ENCODE measurements around the gene REEP1.

DNA sequence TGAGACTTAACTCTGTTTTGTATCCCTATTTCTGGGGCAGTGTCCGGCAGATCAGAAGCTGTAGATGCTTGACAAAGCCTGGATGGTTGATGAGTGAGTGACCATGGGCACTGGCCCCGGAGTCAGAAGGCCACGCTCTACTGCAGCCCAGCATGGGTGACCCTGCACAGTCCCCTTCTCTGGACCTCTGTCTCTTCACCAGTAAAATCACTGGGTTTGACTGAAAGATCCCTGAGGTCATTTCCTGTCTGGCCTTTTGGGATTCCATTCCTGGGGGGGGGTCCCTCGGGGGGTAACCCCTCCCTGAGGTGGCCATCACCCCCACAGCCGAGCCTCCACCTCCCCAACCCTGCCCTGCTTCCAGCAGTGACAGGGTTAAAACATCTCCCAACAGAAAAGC lies 106.5 kb downstream of the REEP1 start:
- TF ChIP-seq, protein P1, sequence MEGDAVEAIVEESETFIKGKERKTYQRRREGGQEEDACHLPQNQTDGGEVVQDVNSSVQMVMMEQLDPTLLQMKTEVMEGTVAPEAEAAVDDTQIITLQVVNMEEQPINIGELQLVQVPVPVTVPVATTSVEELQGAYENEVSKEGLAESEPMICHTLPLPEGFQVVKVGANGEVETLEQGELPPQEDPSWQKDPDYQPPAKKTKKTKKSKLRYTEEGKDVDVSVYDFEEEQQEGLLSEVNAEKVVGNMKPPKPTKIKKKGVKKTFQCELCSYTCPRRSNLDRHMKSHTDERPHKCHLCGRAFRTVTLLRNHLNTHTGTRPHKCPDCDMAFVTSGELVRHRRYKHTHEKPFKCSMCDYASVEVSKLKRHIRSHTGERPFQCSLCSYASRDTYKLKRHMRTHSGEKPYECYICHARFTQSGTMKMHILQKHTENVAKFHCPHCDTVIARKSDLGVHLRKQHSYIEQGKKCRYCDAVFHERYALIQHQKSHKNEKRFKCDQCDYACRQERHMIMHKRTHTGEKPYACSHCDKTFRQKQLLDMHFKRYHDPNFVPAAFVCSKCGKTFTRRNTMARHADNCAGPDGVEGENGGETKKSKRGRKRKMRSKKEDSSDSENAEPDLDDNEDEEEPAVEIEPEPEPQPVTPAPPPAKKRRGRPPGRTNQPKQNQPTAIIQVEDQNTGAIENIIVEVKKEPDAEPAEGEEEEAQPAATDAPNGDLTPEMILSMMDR (IDR thresholded peaks at IDR 0.05) = no peak
- no peak for TF ChIP-seq POLR2A (IDR thresholded peaks at IDR 0.05)
